C4-2B (cell line): Measurements from ENCODE around the gene EPHA2.

Experiments used
- CTCF ChIP-seq: fragments of 450-650 bp; conservative IDR thresholded peaks from 2 replicates; pipeline ENCODE4 v1.5.1; 2017; ENCODE audit warnings: mild to moderate bottlenecking
- ZFX ChIP-seq: fragments of 450-650 bp; IDR thresholded peaks from 2 replicates; pipeline ENCODE4 v1.6.1; 2017

GRCh38 chr1:16148329-16149092 lies 7.4 kb downstream of the EPHA2 start:
- TF ChIP-seq CTCF = no peak
- no peak for TF ChIP-seq ZFX
